HepG2 (cell line): ENCODE data around the gene ARPC1A. TPM values are rescaled to one million over a fixed set of nuclear protein-coding genes. Genes with fewer than 3 reads are reported as not detected.

ENCODE experiments used
- CTCF ChIP-seq: sonication (generic); formaldehyde crosslinking; IDR thresholded peaks from 2 replicates; pipeline ENCODE4 v1.5.0; 2020; ENCODE audit warnings: mild to moderate bottlenecking, missing genetic modification reagents, moderate library complexity
- KDM6A ChIP-seq: IDR thresholded peaks from 2 replicates; pipeline ENCODE4 v1.6.1; 2016; ENCODE audit warnings: low read depth
- POLR2G ChIP-seq: fragments of 200-400 bp; formaldehyde crosslinking; IDR thresholded peaks from 2 replicates; pipeline ENCODE4 v1.6.1; 2018; ENCODE audit warnings: mild to moderate bottlenecking, low read depth, low read length, moderate library complexity
- SOX13 ChIP-seq, 3 experiments: fragments of 450-650 bp in 1 of 3; sonication (generic) in 1 of 3; formaldehyde crosslinking in 1 of 3; IDR thresholded peaks in 2 of 3; conservative IDR thresholded peaks in 1 of 3; 2 replicates each; pipeline versions ENCODE4 v1.5.0 to v1.6.1; 2016 to 2020; ENCODE audit warnings: antibody characterized with exemption in 1 of 3, mild to moderate bottlenecking in 1 of 3, missing compliant biosample characterization in 1 of 3, missing genetic modification reagents in 1 of 3, moderate library complexity in 1 of 3
- SSRP1 ChIP-seq: IDR thresholded peaks from 2 replicates; pipeline ENCODE4 v1.6.1; 2016; ENCODE audit warnings: control low read depth
- TFAP4 ChIP-seq: sonication (generic); IDR thresholded peaks from 2 replicates; pipeline ENCODE4 v1.6.1; 2016; ENCODE audit warnings: low read depth, borderline replicate concordance
- XBP1 ChIP-seq: sonication (generic); formaldehyde crosslinking; IDR thresholded peaks from 2 replicates; pipeline ENCODE4 v1.5.0; 2020; ENCODE audit warnings: missing genetic modification reagents
- YEATS2 ChIP-seq: sonication (generic); formaldehyde crosslinking; IDR thresholded peaks from 2 replicates; pipeline ENCODE4 v1.4.0; 2020; ENCODE audit warnings: missing genetic modification reagents, borderline replicate concordance
- ZBTB40 ChIP-seq, 2 experiments: fragments of 450-650 bp in 1 of 2; sonication (generic) in 1 of 2; formaldehyde crosslinking in 1 of 2; IDR thresholded peaks; 2 replicates each; pipeline versions ENCODE4 v1.6.1 to v1.8.0; 2016 to 2022; ENCODE audit warnings: antibody characterized with exemption in 1 of 2, mild to moderate bottlenecking in 1 of 2, missing genetic modification reagents in 1 of 2
- ZNF124 ChIP-seq: sonication (generic); formaldehyde crosslinking; IDR thresholded peaks from 2 replicates; pipeline ENCODE4 v1.4.0; 2020; ENCODE audit warnings: missing genetic modification reagents
- ZNF597 ChIP-seq: sonication (generic); formaldehyde crosslinking; IDR thresholded peaks from 2 replicates; pipeline ENCODE4 v1.5.0; 2020; ENCODE audit warnings: missing genetic modification reagents
- ZNF674 ChIP-seq: sonication (generic); formaldehyde crosslinking; IDR thresholded peaks from 2 replicates; pipeline ENCODE4 v1.5.0; 2020; ENCODE audit warnings: low read depth, mild to moderate bottlenecking, missing genetic modification reagents
- ZNF784 ChIP-seq: sonication (generic); formaldehyde crosslinking; IDR thresholded peaks from 2 replicates; pipeline ENCODE4 v1.5.1; 2020; ENCODE audit warnings: missing genetic modification reagents, mild to moderate bottlenecking, borderline replicate concordance
- polyA plus RNA-seq, 8 experiments: library from polyadenylated mRNA; depleted of rRNA in 3 of 8; stranded (reverse) in 7 of 8; unstranded in 1 of 8; fragments of >200 nt; fragmentation: Illumina TruSeq in 4 of 8; extraction: Trizol in 4 of 8; gene quantifications; 2 replicates each; pipeline versions ENCODE4 v1.2.1 to v1.2.3, GENCODE V29; 2011 to 2016; ENCODE audit warnings: low read depth in 4 of 8, missing spikeins in 1 of 8, mixed read lengths in 1 of 8; ENCODE audit not compliant: insufficient read depth in 1 of 8
- total RNA-seq, 5 experiments: library from RNA; depleted of rRNA; stranded (reverse); fragments of >200 nt; fragmentation: Illumina TruSeq; extraction: Trizol; gene quantifications; 2 replicates each; pipeline ENCODE4 v1.2.3, GENCODE V29; 2016; ENCODE audit warnings: low read depth in 1 of 5

Gene ARPC1A
- total and polyA plus RNA-seq, 2 of the 13 experiments (the other 11 are each of a cell fraction or from before 2014, with no cell fraction given) = 44.3 to 88.5 TPM

GRCh38 chr7:99386584-99387238 lies 61.0 kb downstream of the ARPC1A start (continued):
- no peak for TF ChIP-seq TFAP4
- no peak for TF ChIP-seq SOX13 (IDR thresholded peaks at IDR 0.05)
- no peak for TF ChIP-seq SOX13 (CRISPR knock-in tag; conservative IDR thresholded peaks at IDR 0.05 in 1 of 2, IDR thresholded peaks at IDR 0.05 in 1 of 2)
- no peak for TF ChIP-seq ZNF124 (CRISPR knock-in tag)
- no peak for TF ChIP-seq YEATS2 (CRISPR knock-in tag)
- TF ChIP-seq SSRP1 (CRISPR knock-in tag) = no peak
- no peak for TF ChIP-seq POLR2G
- TF ChIP-seq XBP1 (CRISPR knock-in tag) = no peak
- TF ChIP-seq ZNF597 = no peak
- no peak for TF ChIP-seq ZBTB40 (IDR thresholded peaks at IDR 0.05)
- no peak for TF ChIP-seq ZBTB40 (CRISPR knock-in tag; IDR thresholded peaks at IDR 0.05)
- no peak for TF ChIP-seq ZNF784 (CRISPR knock-in tag)
- TF ChIP-seq ZNF674 (CRISPR knock-in tag) = no peak
- peak; percentile 77 for TF ChIP-seq CTCF
- TF ChIP-seq KDM6A = no peak
- TF ChIP-seq, all 625 proteins: peak for 19
